ENCODE data around the gene PPP1R1A.

The PPP1R1A gene

GRCh38 chr12:54628186-54628846 lies 39.9 kb upstream of the PPP1R1A start:
- Histone ChIP-seq H3K4me3 (ENCODE audit: low read depth, low read length) (no peak overlapping the region), H3K36me3 (no peaks in the 10 kb centered on the region), H3K27ac (no peak overlapping the region), H3K9me3 (ENCODE audit: severe bottlenecking) (peaks cover 15% of the 10 kb centered on the region), H3K27me3 (ENCODE audit: insufficient read depth, low read depth, severe bottlenecking) (peaks cover 56% of the 10 kb centered on the region)
- no peak for DNase-seq
- no peak for TF ChIP-seq CTCF (IDR thresholded peaks at IDR 0.05; ENCODE audit: low read depth, low read length)

- no peak for TF ChIP-seq CTCF (IDR thresholded peaks at IDR 0.05; ENCODE audit: low read depth, low read length)
- H3K27ac ChIP-seq = no peak overlapping the region
- H3K27me3 ChIP-seq (ENCODE audit: insufficient read depth, low read depth, severe bottlenecking) = peaks cover 56% of the 10 kb centered on the region
- DNase-seq = no peak
- peaks cover 15% of the 10 kb centered on the region for H3K9me3 ChIP-seq (ENCODE audit: severe bottlenecking)
- H3K36me3 ChIP-seq = no peaks in the 10 kb centered on the region
- H3K4me3 ChIP-seq (ENCODE audit: low read depth, low read length) = no peak overlapping the region
Measured at GRCh38 chr12:54627304-54627703, 38.8 kb upstream of the PPP1R1A start.

- TF ChIP-seq CTCF (IDR thresholded peaks at IDR 0.05; ENCODE audit: low read depth, low read length) = no peak
- H3K27ac ChIP-seq = no peak overlapping the region
Measured at GRCh38 chr12:54625598-54625997, 37.1 kb upstream of the PPP1R1A start.

GRCh38 chr12:54624315-54625279 lies 36.1 kb upstream of the PPP1R1A start:
- no peak overlapping the region for H3K27ac ChIP-seq
- no peak for DNase-seq

More at GRCh38 chr12:54625598-54625997, 37.1 kb upstream of the PPP1R1A start:
- Histone ChIP-seq H3K9me3 (ENCODE audit: severe bottlenecking) (peaks cover 15% of the 10 kb centered on the region), H3K4me3 (ENCODE audit: low read depth, low read length) (no peak overlapping the region), H3K27me3 (ENCODE audit: insufficient read depth, low read depth, severe bottlenecking) (peaks cover 60% of the 10 kb centered on the region), H3K36me3 (no peaks in the 10 kb centered on the region)
- no peak for DNase-seq

More at GRCh38 chr12:54624315-54625279, 36.1 kb upstream of the PPP1R1A start:
- no peak for TF ChIP-seq CTCF (IDR thresholded peaks at IDR 0.05; ENCODE audit: low read depth, low read length)
- peaks cover 15% of the 10 kb centered on the region for H3K9me3 ChIP-seq (ENCODE audit: severe bottlenecking)
- H3K36me3 ChIP-seq = no peaks in the 10 kb centered on the region
- peaks cover 58% of the 10 kb centered on the region for H3K27me3 ChIP-seq (ENCODE audit: insufficient read depth, low read depth, severe bottlenecking)
- no peak overlapping the region for H3K4me3 ChIP-seq (ENCODE audit: low read depth, low read length)

All from WERI-Rb-1 (cell line).